Osteoblast (primary cell): ENCODE data around the gene SMG9. TPM values are rescaled to one million over a fixed set of nuclear protein-coding genes. Genes with fewer than 3 reads are reported as not detected.

Experiments used
- DNase-seq: peaks from one replicate; pipeline ENCODE4 v3.0.0; 2011; ENCODE audit warnings: low spot score, mixed read lengths; ENCODE audit not compliant: insufficient read length; ENCODE audit errors: missing footprints
- H2AFZ ChIP-seq: 2 replicates; pipeline ENCODE4 v1.6.0; 2011; ENCODE audit warnings: mild to moderate bottlenecking, low read length
- H3K27ac ChIP-seq: 2 replicates; pipeline ENCODE4 v1.5.1; 2011; ENCODE audit warnings: mild to moderate bottlenecking, low read depth, low read length, moderate library complexity
- H3K27me3 ChIP-seq: 2 replicates; pipeline ENCODE4 v1.6.0; 2012; ENCODE audit warnings: mild to moderate bottlenecking, control low read depth, inconsistent platforms, low read length, moderate library complexity; ENCODE audit not compliant: insufficient read depth
- H3K36me3 ChIP-seq: 2 replicates; pipeline ENCODE4 v1.5.1; 2011; ENCODE audit warnings: mild to moderate bottlenecking, low read length, control low read depth, moderate library complexity; ENCODE audit not compliant: insufficient read depth
- H3K4me1 ChIP-seq: 2 replicates; pipeline ENCODE4 v1.5.1; 2011; ENCODE audit warnings: mild to moderate bottlenecking, low read length, control low read depth, moderate library complexity; ENCODE audit not compliant: insufficient read depth
- H3K4me2 ChIP-seq: 2 replicates; pipeline ENCODE4 v1.6.0; 2011; ENCODE audit warnings: mild to moderate bottlenecking, low read length; ENCODE audit not compliant: insufficient read depth
- H3K4me3 ChIP-seq: fragments of 200-600 bp; sonication (generic); 3 replicates; pipeline ENCODE4 v1.5.1; 2012; ENCODE audit warnings: mild to moderate bottlenecking, low read length, inconsistent platforms; ENCODE audit not compliant: insufficient read depth
- H3K79me2 ChIP-seq: 2 replicates; pipeline ENCODE4 v1.6.0; 2012; ENCODE audit warnings: mild to moderate bottlenecking, low read length, control low read depth, inconsistent platforms; ENCODE audit not compliant: insufficient read depth
- H3K9me3 ChIP-seq: 2 replicates; pipeline ENCODE4 v1.5.1; 2011; ENCODE audit warnings: low read depth, low read length, control low read depth
- H4K20me1 ChIP-seq: 2 replicates; pipeline ENCODE4 v1.6.0; 2012; ENCODE audit warnings: mild to moderate bottlenecking, low read length, control low read depth; ENCODE audit not compliant: insufficient read depth
- total RNA-seq: library from RNA; depleted of rRNA; stranded (reverse); fragments of >200 nt; gene quantifications from 2 replicates; pipeline ENCODE4 v1.2.3, GENCODE V29; 2012
- TF ChIP-seq, protein P1 (sequence below): IDR thresholded peaks from 2 replicates; pipeline ENCODE4 v1.5.1; 2011; ENCODE audit warnings: mild to moderate bottlenecking, low read depth, low read length, moderate library complexity; ENCODE audit errors: extremely low read depth

Gene SMG9
- total RNA-seq, 1 donor: 14.5 TPM

DNA sequence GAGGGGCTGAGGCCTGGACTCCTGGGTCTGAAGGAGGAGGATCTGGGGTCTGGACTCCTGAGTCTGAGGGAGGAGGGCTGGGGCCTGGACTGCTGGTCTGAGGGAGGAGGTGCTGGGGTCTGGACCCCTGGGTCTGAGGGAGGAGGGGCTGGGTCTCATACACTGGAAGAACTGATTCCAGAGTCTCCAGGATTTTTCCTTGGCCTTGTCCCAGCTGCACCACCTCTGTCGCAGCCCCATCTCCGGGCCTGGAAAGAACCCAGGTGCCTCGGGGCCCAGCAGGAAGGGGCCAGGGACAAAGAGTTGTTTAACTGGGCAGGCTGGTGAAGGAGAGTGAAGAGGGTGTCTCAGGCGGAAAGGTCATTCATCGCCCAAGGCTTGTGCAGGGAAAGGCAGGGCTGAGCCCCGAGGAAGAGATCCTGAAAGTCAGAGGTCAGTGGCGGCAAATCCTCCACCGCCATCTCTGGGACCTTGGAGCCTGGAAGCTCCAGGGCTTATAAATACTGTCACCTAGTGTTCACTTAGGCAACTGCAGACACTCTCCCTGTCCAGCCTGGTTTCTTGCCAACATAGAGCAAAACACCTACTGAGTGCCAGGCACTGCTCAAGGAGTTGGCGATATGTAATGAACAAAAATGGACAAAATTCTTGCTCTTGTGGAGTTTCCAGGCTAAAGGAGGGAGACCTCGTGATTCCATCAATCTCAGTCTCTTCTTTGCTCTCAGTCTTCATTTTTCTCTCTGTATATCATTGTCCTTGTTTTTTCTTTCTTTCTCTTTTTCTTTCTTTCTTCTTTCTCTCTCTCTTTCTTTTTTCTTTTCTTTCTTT lies 30.4 kb upstream of the SMG9 start:
- H3K4me1 ChIP-seq: peaks cover 25% of the 10 kb centered on the region
- H3K4me2 ChIP-seq: peak overlapping the region; percentile 68
- peak overlapping the region; percentile 49 for H3K27ac ChIP-seq
- no peaks in the 10 kb centered on the region for H3K27me3 ChIP-seq
- H3K36me3 ChIP-seq: no peaks in the 10 kb centered on the region
- H3K4me3 ChIP-seq: peak overlapping the region; percentile 33
- peak overlapping the region; percentile 79 for H2AFZ ChIP-seq
- H4K20me1 ChIP-seq: no peaks in the 10 kb centered on the region
- peak; percentile 88 for DNase-seq
- TF ChIP-seq, protein P1, sequence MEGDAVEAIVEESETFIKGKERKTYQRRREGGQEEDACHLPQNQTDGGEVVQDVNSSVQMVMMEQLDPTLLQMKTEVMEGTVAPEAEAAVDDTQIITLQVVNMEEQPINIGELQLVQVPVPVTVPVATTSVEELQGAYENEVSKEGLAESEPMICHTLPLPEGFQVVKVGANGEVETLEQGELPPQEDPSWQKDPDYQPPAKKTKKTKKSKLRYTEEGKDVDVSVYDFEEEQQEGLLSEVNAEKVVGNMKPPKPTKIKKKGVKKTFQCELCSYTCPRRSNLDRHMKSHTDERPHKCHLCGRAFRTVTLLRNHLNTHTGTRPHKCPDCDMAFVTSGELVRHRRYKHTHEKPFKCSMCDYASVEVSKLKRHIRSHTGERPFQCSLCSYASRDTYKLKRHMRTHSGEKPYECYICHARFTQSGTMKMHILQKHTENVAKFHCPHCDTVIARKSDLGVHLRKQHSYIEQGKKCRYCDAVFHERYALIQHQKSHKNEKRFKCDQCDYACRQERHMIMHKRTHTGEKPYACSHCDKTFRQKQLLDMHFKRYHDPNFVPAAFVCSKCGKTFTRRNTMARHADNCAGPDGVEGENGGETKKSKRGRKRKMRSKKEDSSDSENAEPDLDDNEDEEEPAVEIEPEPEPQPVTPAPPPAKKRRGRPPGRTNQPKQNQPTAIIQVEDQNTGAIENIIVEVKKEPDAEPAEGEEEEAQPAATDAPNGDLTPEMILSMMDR: peak; percentile 100
- H3K9me3 ChIP-seq: no peaks in the 10 kb centered on the region
- peaks cover 8% of the 10 kb centered on the region for H3K79me2 ChIP-seq

DNA sequence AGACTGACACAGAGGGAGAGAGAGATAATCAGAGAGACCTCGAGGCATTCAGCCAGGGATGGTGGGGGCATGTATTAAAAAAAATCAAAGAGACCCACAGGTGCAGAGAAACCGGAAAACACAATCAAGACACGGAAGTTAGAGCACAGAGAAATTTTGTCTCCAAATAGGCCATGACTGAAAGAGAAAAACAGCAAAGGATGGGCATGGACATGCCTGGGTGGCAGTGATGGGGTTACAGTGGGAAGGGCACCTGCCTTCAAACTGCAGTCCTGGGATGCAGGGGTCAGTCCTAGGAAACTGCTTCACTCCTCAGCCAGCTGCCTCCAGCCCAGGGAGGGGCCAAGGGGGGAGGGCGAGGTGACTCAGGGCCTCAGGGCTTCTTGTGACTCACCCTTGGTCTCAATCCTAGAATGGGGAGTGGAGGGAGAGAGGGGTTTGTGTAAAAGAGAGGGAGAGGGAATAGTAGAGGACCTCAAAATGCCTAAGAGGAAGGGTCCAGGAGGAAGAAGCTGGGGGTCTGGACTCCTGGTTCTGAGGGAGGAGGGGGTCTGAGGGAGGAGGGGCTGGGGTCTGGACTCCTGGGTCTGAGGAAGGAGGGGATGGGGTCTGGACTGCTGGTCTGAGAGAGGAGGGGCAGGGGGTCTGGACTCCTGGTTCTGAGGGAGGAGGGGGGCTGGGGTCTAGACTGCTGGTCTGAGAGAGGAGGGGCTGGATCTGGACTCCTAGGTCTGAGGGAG lies 29.6 kb upstream of the SMG9 start:
- H3K4me2 ChIP-seq: peak overlapping the region; percentile 68
- H2AFZ ChIP-seq: no peak overlapping the region
- H3K27me3 ChIP-seq: no peaks in the 10 kb centered on the region
- H3K4me3 ChIP-seq: no peak overlapping the region
- peak overlapping the region; percentile 49 for H3K27ac ChIP-seq
- DNase-seq: peak; percentile 98
- no peaks in the 10 kb centered on the region for H3K9me3 ChIP-seq
- no peaks in the 10 kb centered on the region for H4K20me1 ChIP-seq
- H3K79me2 ChIP-seq: peaks cover 16% of the 10 kb centered on the region
- H3K36me3 ChIP-seq: no peaks in the 10 kb centered on the region
- H3K4me1 ChIP-seq: peaks cover 32% of the 10 kb centered on the region
- TF ChIP-seq, protein P1: no peak

DNA sequence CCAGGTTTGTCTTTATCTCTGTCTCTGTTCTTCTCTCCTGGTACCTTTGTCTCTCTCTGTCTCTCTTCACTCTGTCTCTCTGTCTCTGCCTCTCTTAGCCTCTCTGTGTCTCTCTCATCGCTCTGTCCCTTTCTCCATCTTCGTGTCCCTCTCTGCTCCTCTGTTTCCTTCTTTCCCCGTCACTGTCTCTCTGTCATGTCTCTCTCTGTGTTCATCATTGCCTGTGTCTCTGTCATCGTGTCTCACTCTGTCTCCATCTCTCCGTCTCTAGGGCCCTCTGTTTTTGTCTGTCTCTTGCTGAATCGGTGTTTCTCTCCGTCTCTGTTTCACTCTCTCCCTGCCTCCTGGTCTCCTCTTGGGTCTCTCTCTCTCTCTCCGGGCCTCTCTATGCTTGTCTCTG lies 28.9 kb upstream of the SMG9 start:
- no peak overlapping the region for H3K4me3 ChIP-seq
- no peaks in the 10 kb centered on the region for H3K36me3 ChIP-seq
- peak; percentile 54 for DNase-seq
- H3K79me2 ChIP-seq: peaks cover 23% of the 10 kb centered on the region
- H4K20me1 ChIP-seq: no peaks in the 10 kb centered on the region
- no peak overlapping the region for H3K27ac ChIP-seq
- H3K4me2 ChIP-seq: no peak overlapping the region
- H3K27me3 ChIP-seq: no peaks in the 10 kb centered on the region
- TF ChIP-seq, protein P1: no peak
- H3K9me3 ChIP-seq: no peaks in the 10 kb centered on the region
- H3K4me1 ChIP-seq: peaks cover 35% of the 10 kb centered on the region
- peak overlapping the region; percentile 15 for H2AFZ ChIP-seq

DNA sequence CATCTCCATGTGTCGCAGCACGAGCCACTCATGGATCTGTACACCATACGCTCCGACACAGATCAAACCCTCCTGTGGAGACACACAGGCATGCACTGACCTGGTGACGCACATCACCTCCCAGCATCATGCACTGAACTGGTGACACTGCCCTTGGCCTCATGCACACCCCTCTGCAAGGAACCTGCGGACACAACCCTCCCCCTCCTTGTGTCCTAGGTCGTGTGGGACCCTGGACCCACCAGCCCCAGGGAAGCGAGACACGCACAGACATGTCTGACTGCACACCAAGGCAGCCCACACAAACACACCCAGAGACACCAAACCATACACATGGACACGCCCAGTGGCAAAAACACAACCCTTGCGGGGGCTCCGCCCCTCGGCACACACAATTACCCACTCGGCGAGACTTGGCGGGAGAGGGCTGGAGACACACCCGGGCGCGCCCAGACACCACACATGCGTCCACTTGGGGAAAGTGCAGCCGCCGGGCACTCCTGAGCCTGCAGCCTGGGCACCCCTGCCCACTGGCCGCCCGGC lies 28.0 kb upstream of the SMG9 start:
- Histone ChIP-seq H3K4me2 (no peak overlapping the region), H3K9me3 (no peaks in the 10 kb centered on the region), H3K79me2 (peaks cover 27% of the 10 kb centered on the region), H2AFZ (no peak overlapping the region), H3K36me3 (no peaks in the 10 kb centered on the region), H3K4me1 (peaks cover 37% of the 10 kb centered on the region), H3K4me3 (no peak overlapping the region), H4K20me1 (no peaks in the 10 kb centered on the region), H3K27ac (no peak overlapping the region), H3K27me3 (no peaks in the 10 kb centered on the region)
- DNase-seq: peak; percentile 71
- TF ChIP-seq, protein P1: no peak
